AML-193 (cell line): ENCODE measurements around the gene DENND4C.
"Not testable (repeated sequence)": the region's sequence is repeated elsewhere in the genome, so short reads cannot be mapped to it uniquely, and the experiment has no call there.

Source experiments
- DNase-seq, 2 experiments: peaks; one replicate each; lab custom pipeline; 2025; lab: John Stamatoyannopoulos, UW

DENND4C gene

DNA sequence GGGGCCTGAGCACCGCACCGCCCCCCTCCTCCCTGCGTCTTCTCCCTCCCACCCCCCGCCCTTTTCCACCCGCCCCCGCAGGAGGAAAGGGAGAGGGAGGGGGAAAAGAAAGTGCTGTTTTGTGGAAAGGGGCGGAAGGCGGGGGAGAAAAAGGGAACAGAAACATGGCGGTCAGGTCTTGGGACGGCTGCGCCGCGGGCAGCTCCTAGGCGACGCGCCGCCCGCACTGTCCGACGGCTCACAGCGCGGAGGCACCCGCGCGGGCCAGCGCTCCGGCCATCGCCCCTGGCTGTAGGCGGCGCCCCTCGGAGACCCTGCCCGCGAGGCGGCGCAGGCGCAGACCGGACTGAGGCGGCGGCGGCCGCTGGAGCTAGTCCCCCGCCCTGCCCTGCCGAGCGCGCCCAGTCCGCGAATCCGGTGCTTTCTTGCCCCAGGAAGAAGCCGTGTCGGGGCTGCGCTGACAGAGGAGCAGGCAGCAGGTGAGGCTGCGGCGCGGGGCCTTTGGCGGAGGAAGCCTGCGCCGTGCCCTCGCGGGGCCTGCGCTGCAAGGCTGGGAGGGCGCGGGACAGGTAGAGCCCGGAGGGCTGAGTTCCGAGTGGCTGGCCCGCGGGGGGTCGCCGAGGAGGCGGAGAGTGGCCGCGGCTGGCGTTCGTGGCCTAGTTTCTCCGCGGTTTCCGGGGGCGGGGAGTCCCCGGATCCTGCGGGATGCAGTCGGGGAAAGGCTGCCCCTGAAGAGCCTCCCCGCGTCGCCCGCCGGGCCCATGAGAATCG lies at the start of gene DENND4C:
TSS of gene DENND4C (plus strand) at position 339 of the 771 bp plus-strand sequence. CDS start 45,482 bp downstream, outside the sequence.
- peak; percentile 83 to 88 for DNase-seq

- DNase-seq: no peak
These were observed 49.5 kb upstream of the DENND4C start for GRCh38 chr9:19180991-19181390.

- DNase-seq: no peak
These were observed 48.9 kb upstream of the DENND4C start for GRCh38 chr9:19181561-19181960.

DNA sequence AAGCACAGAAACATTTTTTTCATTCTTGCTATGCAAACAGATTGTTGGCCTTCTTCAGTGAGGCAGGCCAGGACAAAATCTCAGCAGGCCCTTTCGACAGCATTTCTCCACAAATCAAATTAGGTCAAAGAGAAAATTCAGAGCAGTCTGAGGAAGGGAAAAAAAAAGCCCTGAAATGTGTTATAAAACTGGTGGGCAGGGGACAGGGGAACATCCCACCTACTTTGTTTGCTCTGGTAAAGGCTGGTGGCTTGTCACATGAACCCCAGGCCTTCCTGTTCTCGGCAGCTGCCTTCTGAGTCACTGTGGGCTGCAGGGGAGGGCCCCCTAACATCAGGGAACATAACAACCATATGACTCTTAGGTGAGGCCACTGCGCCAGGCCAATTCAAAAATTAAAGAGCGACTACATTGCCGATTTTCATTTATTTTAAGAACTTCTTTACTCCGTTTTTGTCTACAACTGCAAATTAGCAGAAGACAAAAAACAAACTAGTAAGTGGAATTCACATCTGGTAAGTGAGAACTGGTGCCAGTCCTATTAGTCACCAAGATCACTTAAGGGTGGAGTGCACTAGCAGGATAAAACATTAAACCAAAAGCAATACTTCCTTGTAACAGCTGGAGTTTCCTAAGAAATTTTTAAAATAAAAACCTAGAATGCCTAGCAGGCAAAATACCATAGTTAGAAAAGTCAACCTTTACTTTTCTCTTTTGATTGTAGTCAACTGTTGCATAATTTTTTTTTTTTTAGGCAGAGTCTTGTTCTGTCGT lies 46.2 kb upstream of the DENND4C start:
- DNase-seq: peak; percentile 30 to 35

DNA sequence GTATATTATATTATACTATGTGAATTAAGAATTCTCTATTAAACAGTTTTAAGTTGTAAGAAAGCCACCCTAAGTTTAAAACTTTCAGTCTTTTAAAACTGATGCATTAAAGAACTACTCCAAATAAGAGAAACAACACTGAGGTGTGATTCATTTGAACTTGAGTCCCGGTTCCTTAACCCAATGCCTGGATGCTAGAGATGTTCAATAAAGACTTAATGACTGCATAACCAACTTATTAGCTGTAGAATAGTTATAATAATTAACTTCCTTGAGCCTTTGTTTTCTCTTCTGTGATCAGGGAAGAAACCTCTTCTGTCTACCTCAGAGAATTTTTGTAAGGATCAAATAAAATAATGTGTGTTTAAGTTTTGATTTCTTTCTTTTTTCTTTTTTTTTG lies 45.3 kb upstream of the DENND4C start:
- no peak for DNase-seq

DNA sequence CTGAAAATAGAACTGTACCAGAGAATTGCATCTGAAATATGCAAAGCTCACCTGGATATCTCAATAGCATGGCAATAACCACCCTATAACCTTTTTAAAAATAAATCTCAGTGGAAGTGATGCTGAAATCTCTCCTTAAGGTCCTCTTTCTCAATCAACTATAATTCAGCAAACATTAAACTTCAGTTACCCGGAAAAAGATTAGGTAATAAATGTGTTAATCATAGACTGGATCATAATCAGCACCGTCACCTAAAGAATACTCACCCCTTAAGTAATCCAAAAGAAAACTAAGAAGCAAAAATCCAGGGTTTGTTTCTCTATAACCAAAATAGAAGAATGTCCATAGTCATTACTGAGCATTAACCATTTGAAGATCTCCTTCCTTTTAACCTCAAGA lies 44.3 kb upstream of the DENND4C start:
- DNase-seq: no peak

DNA sequence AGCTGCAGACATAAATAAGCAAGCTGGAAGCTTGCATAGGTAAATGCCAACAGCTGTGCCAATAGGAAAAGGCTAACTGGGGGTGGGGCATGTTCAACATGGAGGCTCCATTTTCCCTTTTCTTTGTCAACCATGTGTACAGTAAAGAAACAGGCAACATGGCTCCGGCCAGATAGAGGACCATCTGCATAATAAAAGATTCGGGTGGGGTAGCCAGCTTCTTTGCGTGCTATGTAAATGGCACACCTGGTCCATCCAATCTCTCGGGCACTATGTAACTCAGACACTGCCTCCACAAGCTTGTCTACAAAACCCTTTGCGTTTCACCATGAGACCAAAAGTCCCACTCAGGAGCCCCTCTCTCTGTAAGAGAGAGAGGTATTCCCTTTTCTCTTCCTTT lies 41.7 kb upstream of the DENND4C start:
- DNase-seq: no peak

DNA sequence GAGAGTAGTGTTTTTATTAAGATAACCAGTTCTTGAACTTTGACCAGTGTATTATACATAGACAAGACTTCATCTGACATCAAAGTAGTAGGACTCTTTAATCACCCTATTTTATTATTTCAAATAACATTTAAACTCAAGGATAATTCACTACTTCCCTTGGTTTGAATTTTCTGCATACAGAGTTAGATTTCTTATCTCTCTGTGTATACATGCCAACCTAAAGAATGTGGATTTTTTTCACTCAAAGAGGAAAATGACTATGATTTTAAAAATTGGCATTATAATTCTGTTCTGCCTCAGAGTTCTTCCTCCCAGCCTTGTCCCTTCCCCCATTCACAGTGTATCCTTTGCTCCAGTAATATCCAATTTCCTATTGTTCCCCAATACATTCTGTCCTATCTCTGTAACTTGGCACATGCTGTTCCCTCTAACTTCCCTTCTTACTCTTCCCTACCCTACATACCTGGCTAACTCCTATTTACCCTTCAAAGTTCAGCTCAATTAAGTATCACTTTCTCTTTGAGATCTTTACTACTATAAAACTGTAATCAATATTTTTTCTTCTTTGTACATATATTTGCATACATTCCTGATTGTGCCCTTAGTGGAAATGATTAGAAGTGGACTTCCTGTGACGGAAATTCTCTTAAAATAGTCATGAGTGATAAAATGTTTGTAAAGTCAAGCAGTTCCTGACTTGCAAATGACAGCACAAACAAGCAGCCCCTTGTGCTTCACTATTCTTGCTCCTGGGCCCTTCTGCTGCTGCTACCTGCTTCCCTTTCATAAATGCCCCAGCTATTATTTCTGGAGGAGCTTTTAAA lies 38.1 kb upstream of the DENND4C start:
- no peak for DNase-seq

GRCh38 chr9:19193029-19193324 lies 37.5 kb upstream of the DENND4C start:
- no peak for DNase-seq

DNA sequence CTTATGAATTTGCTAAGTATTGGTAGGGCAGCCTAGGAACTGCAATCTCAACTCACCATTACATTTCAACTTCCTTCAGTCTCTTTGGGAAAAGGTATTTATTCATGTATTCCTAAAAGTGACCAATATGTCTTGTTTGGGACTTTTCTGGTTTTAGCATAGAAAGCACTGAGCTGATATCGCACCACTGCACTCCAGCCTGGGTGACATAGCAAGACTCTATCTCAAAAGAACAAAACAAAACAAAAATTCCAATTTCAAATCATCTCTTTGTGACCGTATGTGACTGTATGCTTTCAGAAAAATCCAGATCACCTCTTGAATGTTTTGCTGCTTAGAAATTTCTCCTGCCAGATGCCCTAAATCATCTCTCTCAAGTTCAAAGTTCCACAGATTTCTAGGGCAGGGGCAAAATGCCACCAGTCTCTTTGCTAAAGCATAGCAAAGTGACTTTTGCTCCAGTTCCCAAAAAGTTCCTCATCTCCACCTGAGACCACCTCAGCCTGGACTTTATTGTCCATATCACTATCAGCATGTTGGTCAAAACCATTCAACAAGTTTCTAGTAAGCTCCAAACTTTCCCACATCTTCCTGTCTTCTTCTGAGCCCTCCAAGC lies 37.0 kb upstream of the DENND4C start:
- not testable (repeated sequence) for DNase-seq

DNA sequence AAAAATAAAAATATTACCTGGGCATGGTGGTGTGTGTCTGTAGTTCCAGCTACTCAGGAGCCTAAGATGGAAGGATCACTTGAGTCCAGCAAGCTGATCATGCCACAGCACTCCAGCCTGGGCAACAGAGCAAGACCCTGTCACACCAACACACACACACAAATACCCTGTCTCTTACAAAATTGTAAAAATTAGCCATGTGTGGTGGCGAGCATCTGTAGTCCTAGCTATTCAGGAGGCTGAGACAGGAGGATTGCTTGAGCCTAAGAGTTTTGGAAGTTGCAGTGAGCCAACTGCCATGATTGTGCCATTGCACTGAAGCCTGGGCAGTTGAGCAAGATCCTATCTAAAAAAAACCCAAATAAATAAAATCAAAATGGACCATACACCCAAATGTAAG lies 32.1 kb upstream of the DENND4C start:
- no peak for DNase-seq

GRCh38 chr9:19199012-19199411 lies 31.5 kb upstream of the DENND4C start:
- DNase-seq: no peak

GRCh38 chr9:19200229-19200628 lies 30.3 kb upstream of the DENND4C start:
- no peak for DNase-seq

DNA sequence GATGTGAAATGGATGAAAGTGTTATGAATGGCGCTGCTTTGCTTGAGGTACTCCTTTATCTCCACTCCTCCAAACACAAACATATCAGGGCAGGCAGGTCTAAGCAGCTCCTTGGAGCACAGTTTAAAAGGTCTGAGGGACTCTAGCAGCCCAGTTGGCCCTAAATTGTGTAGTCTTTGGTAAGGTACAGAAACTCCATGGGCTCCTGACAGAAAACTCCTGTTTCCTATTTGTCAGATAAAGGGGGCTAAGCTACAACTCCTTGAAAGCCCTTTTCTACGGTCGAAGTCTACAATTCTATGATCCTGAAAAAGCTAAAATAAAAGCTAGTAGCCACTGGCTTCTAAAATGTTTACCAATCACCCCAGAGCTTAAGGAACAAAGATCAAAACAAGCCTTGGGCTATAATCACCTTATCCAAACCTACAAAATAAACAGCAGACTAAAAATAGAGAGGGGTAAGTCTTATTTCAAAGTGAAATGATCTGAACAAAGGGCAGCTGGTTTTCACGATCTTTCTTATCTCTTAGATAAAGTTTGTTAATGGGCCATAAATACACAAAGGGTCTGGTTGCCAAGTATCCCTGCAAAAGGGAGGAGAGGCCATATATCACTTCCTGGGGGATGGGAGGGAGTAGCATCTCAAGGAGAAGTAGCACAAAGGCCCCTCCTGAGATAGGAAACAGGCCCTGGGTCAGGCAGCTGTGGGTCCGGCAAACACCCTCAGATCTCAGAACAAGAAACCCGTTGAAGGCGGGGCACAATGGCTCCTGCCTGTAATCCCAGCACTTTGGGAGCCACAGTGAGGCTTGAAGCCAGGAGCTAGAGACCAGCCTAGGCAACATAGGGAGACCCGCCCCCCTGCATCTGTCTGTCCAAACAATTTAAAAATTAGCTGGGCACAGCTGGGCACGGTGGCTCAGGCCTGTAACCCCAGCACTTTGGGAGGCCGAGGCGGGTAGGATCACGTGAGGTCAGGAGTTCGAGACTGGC lies 28.3 kb upstream of the DENND4C start:
- no peak for DNase-seq

DNA sequence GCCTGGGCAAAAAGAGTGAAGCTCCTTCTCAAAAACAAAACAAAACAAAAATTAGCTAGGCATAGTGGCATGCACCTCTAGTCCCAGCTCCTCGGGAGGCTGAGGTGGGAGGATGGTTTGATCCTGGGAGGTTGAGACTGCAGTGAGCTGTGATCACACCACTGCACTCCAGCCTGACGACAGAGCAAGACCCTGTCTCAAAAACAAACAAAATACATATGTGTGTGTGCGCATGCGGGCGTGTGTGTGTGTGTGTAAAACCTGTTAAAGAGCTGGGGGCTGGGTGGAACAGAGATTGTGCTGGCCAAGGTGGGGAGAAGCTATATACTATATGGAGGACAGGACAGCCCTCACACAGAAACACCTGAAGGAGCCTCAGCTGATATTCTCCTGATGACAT lies 27.4 kb upstream of the DENND4C start:
- DNase-seq: no peak

- DNase-seq: no peak
These were observed 21.8 kb upstream of the DENND4C start for GRCh38 chr9:19208653-19209052.

- no peak for DNase-seq
These were observed 21.3 kb upstream of the DENND4C start for GRCh38 chr9:19209188-19209587.

DNA sequence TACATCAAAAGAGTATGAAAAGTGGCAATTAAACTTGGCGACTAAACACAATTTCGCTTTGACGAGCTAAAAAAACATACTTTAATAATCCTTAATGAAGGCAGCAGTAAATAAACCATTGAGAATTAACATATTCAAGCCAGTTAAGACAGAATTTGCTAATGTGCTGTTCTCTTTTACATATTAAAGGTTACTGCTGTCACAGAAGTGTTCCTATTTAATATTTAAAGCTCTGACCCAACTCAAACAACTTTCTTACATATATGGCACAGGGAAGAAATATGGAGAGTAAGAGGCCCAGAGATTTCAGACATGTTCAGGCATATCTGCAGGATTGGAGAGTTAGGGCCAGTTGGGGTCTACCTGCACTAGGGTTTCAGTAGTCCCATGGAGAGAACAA lies 16.7 kb upstream of the DENND4C start:
- no peak for DNase-seq

GRCh38 chr9:19216466-19216865 lies 14.0 kb upstream of the DENND4C start:
- no peak for DNase-seq

DNA sequence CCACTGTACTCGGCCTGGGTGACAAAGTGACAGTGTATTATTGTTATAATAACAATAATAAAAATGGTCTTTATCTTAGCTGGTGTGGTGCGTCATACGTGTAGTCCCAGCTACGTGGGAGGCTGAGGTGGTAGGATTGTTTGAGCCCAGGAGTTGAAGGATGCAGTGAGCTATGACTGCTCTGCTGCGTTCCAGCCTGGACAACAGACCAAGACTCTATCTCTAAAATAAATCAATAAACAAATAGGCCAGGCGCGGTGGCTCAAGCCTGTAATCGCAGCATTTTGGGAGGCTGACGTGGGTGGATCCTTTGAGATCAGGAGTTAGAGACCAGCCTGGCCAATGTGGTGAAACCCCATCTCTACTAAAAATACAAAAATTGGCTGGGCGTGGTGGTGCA lies 9.2 kb upstream of the DENND4C start:
- DNase-seq: no peak

GRCh38 chr9:19223724-19224123 lies 6.8 kb upstream of the DENND4C start:
- no peak for DNase-seq
